GM10248 (cell line): ENCODE results near the gene TALDO1.

ENCODE experiments used
- CTCF ChIA-PET: fragments of 300-600 bp; sonication (Branson Sonifier 250); formaldehyde crosslinking; extraction: SDS; loops from one replicate; lab custom pipeline; 2021; ENCODE audit warnings: antibody characterized with exemption; lab: Yijun Ruan, JAX
- POLR2A ChIA-PET: fragments of 350-650 bp; sonication (Branson Sonifier 250); formaldehyde crosslinking; extraction: SDS; loops from one replicate; lab custom pipeline; 2020; ENCODE audit warnings: antibody characterized with exemption; lab: Yijun Ruan, JAX
- DNase-seq: peaks from one replicate; pipeline ENCODE4 v3.0.0; 2012; ENCODE audit errors: extremely low spot score
- TF ChIP-seq, protein P1 (sequence below): IDR thresholded peaks from 2 replicates; pipeline ENCODE4 v1.5.1; 2012; ENCODE audit warnings: mild to moderate bottlenecking, low read depth; ENCODE audit errors: extremely low read depth, missing control alignments, control extremely low read depth

Gene TALDO1

DNA sequence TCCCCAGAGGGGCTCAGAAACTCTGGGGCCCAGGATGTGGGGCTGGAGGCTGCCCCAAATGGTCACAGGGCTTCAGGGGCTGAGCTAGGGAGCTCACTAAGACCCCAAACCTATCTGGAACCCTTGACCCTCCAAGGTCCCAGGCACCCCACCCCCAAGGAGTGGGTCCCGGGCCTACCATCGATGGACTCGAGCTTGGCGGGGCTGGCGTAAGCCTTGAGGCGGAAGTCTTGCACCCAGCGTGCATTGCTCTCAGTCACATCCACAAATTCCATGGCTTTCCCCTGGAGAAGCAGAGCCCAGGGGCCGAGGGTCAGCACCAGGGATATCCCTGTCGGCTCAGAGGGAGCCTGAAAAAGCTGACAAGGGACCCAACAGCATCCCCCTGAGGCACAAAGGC lies 26.6 kb downstream of the TALDO1 start:
- ChIA-PET POLR2A (no interaction called here), CTCF (interaction anchor here (1.7 kb wide), 1 partner anchor 219 kb away, joined by 6 read pairs; no protein-coding TSS in a partner anchor)
- TF ChIP-seq, protein P1, sequence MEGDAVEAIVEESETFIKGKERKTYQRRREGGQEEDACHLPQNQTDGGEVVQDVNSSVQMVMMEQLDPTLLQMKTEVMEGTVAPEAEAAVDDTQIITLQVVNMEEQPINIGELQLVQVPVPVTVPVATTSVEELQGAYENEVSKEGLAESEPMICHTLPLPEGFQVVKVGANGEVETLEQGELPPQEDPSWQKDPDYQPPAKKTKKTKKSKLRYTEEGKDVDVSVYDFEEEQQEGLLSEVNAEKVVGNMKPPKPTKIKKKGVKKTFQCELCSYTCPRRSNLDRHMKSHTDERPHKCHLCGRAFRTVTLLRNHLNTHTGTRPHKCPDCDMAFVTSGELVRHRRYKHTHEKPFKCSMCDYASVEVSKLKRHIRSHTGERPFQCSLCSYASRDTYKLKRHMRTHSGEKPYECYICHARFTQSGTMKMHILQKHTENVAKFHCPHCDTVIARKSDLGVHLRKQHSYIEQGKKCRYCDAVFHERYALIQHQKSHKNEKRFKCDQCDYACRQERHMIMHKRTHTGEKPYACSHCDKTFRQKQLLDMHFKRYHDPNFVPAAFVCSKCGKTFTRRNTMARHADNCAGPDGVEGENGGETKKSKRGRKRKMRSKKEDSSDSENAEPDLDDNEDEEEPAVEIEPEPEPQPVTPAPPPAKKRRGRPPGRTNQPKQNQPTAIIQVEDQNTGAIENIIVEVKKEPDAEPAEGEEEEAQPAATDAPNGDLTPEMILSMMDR, result no peak
- no peak for DNase-seq

DNA sequence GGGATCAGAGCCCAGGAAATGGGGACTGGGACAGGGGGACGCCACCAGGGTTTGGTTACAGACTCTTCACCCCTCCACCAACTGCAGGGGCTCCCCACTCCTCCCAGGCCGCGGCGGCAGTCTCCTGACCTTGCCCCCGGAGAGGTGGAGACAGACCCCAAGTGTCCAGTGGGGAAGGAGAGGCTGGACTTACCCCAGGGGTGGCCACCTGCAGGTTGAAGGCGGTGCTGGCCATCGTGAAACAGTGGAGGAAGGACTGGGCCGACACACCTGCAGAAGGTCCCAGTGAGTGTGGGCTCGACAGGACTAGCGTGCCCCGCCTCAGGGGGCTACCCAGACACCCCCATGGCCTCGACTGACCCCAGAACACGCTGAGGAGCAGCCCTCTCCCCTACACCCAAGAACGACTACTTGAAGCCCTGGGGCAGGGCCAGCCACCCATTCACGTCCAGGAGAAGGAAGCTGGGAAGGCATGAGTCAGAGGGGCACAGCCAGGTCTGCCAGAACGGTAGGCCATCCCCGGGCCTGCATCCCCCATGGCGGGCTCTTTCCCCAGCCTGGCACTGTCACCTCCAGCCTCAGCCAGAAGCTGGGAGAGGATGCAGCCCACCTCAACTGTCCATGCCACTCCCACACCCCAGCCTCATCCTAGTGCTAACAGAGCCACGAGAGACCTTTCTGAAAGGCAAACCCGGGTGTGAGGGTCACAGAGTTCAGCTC lies 27.8 kb downstream of the TALDO1 start:
- ChIA-PET CTCF (interaction anchor here (0.9 to 2.8 kb wide), 5 partner anchors 9 to 220 kb away, joined by 3 to 11 read pairs (median 4); no protein-coding TSS in a partner anchor), POLR2A (interaction anchor here (0.9 kb wide), 1 partner anchor 22 kb away, joined by 5 read pairs; no protein-coding TSS in a partner anchor)
- TF ChIP-seq, protein P1, result no peak
- no peak for DNase-seq

DNA sequence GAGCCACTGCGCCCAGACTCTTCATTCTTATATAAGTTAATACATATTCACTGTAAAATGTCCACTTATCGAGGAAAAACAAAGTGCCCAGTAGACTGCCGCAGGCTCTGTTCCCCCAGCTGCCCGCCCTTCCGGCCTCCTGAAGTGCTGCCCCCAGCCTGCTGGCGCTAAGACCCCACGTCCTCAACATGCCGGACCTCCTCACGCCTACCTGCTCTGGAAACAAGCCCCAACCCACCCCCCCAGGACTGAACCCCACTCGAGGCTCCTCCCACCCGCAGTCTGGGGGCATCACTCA lies 28.9 kb downstream of the TALDO1 start:
- ChIA-PET POLR2A (no interaction called here), CTCF (interaction anchor here (0.8 to 2.8 kb wide), 6 partner anchors 11 to 79 kb away, joined by 3 to 11 read pairs (median 3); no protein-coding TSS in a partner anchor)
- TF ChIP-seq, protein P1, result no peak
- DNase-seq, result no peak

DNA sequence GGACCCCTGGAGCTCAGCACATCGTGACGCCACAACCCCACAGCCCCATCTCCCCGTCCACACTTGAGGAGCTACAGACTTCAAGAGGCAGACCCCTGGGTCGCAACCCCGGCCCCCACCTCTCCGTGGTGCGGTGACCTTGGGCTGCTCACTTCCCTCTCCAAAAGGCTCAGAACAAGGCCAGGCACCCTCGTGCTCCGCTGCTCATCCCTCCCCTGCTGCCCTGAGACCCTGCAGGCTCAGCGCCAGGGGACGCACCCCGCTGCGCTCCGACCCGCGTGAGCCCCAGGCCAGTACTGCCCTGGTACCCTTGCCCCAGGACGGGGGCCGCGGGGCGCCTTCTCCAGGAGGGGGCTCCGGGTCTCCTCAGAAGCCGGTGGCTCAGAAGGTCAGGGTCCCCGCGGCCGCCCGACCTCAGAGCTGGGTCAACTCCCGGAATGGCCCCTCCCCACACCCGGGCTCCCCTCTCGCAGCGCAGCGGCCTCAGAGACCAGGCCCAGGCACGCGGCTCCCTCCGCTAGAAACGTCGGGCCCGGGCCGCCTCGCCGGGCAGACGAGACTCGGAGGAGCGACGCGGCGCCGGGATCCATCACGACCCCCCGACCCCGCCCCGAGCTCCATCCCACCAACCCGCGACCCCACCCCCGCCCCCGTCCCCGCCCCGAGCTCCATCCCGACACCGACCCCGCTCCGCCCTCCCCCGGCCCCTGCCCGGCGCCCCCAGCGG lies 29.5 kb downstream of the TALDO1 start:
- DNase-seq, result peak; percentile 39
- TF ChIP-seq, protein P1, result no peak
- CTCF ChIA-PET, result interaction anchor here (1.0 to 2.8 kb wide), 4 partner anchors 11 to 53 kb away, joined by 3 to 11 read pairs (median 8); partner anchors contain the start of gene CEND1
- POLR2A ChIA-PET, result no interaction called here

DNA sequence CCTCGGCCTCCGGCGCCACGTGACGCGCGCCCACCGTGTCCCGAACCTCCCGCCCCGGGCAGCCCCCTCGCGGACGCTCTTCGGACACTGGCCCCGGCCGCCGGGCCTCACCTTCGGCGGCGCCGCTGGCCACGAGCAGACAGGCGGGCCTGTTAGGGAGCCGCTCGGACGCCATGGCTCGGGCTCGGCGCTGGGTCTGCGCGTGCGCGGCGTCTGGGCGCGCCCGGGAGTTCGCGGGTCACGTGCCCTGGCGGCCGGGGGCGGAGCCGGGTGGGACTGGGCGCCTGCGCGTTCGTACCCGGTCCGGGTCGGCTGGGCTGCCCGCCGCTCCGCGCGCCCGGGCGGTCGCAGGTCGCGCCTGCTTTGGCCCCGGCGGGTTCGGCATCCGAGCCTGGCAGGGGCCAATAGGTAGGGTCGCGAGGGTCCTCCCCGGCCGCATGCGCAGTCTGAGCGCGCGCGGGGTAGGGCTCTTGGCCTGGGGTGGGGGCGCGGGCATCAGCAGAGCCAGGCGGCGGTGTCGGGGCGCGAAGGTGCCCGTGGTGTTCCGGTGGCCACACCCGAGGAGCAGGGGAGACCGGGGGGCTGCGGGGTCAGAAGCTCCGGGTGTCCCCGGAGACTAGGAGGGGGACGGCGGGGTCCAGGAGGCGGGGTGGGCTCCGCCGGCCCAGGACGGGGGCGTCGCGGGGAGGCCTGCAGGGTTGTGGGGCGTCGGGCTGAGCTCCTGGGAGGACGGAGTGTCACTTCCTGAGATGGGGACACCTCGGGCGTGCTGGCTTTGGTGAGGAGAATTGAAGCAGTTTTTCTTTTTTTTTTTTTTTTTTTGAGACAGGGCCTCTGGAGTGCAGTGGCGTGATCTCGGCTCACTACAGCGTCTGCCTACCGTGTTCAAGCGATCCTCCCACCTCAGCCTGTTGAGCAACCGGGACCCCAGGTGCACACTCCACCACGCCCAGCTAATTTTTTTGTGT lies 30.3 kb downstream of the TALDO1 start, which contains the start of gene GATD1:
GATD1 (minus strand) TSS at position 200 of the 968 bp plus-strand sequence; CDS start at position 175, 25 bp downstream.
- POLR2A ChIA-PET, result interaction anchor here (0.5 to 0.7 kb wide), 2 partner anchors 61 to 148 kb away, joined by 4 read pairs; no protein-coding TSS in a partner anchor
- TF ChIP-seq, protein P1, result no peak
- DNase-seq, result peak; percentile 100
- CTCF ChIA-PET, result interaction anchor here (2.7 to 2.8 kb wide), 2 partner anchors 12 to 13 kb away, joined by 10 to 11 read pairs; partner anchors contain the start of gene CEND1
